Liver (tissue), 3 donors: ENCODE results near the gene PPP1R3D.

ENCODE experiments used
- FOXA1 ChIP-seq: IDR thresholded peaks from 2 replicates; pipeline ENCODE4 v1.6.1; 2016; ENCODE audit warnings: antibody characterized with exemption
- GABPA ChIP-seq, 2 donors: IDR thresholded peaks in 1 of 2; conservative IDR thresholded peaks in 1 of 2; 2 replicates each; pipeline ENCODE4 v1.6.1; 2016; ENCODE audit warnings: antibody characterized with exemption in 2 of 2, mild to moderate bottlenecking in 1 of 2, moderate library complexity in 1 of 2
- JUND ChIP-seq, 2 donors: IDR thresholded peaks; 2 replicates each; pipeline ENCODE4 v1.6.1; 2016; ENCODE audit warnings: antibody characterized with exemption in 2 of 2
- NR2F2 ChIP-seq: IDR thresholded peaks from 2 replicates; pipeline ENCODE4 v1.6.1; 2016; ENCODE audit warnings: antibody characterized with exemption
- RAD21 ChIP-seq, 2 donors: IDR thresholded peaks; 2 replicates each; pipeline ENCODE4 v1.6.1; 2016; ENCODE audit warnings: antibody characterized with exemption in 2 of 2, mild to moderate bottlenecking in 2 of 2
- RXRA ChIP-seq, 2 donors: IDR thresholded peaks; 2 replicates each; pipeline ENCODE4 v1.6.1; 2017 to 2018; ENCODE audit warnings: antibody characterized with exemption in 2 of 2, mild to moderate bottlenecking in 1 of 2
- SP1 ChIP-seq: IDR thresholded peaks from 2 replicates; pipeline ENCODE4 v1.6.1; 2018; ENCODE audit warnings: antibody characterized with exemption, mild to moderate bottlenecking
- TAF1 ChIP-seq: conservative IDR thresholded peaks from 2 replicates; pipeline ENCODE4 v1.6.1; 2016; ENCODE audit warnings: antibody characterized with exemption, mild to moderate bottlenecking
- YY1 ChIP-seq: IDR thresholded peaks from 2 replicates; pipeline ENCODE4 v1.6.1; 2016; ENCODE audit warnings: antibody characterized with exemption, mild to moderate bottlenecking
- TF ChIP-seq, protein P1 (sequence below): fragments of 150-350 bp; IDR thresholded peaks from 2 replicates; pipeline ENCODE4 v1.5.1; 2017; ENCODE audit warnings: improper control_type of control experiment, low read depth, low read length; ENCODE audit not compliant: missing input control
- TF ChIP-seq, protein P2 (sequence below): IDR thresholded peaks from 2 replicates; pipeline ENCODE4 v1.6.1; 2016; ENCODE audit warnings: antibody characterized with exemption, mild to moderate bottlenecking
- TF ChIP-seq, protein P3 (sequence below): IDR thresholded peaks from 2 replicates; pipeline ENCODE4 v1.6.1; 2016; ENCODE audit warnings: antibody characterized with exemption
- TF ChIP-seq, protein P4 (sequence below): IDR thresholded peaks from 2 replicates; pipeline ENCODE4 v1.6.1; 2016; ENCODE audit warnings: antibody characterized with exemption
- TF ChIP-seq, protein P5 (sequence below): IDR thresholded peaks from 2 replicates; pipeline ENCODE4 v1.6.1; 2016; ENCODE audit warnings: antibody characterized with exemption
- donor health status: healthy.
- donor health status: healthy.

DNA sequence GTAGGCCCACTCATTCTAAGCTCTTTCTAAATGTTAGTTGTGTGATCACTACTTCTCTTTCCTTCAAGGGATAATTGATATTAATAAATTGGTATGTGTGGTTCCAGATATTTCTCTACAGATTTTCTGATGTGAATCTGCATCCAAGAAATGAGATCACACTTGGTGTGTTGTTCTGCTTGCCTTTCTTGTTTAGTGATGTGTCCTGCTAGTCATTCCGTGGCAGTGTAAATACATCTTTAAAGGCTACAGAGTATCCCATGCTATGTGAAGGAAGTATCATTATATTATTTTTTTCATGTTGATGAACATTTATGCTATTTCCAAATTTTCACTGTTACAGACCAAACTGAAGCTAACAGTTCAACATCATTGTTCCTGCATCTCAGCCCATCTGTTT, 31.3 kb upstream of the PPP1R3D start:
- TF ChIP-seq, protein P1, sequence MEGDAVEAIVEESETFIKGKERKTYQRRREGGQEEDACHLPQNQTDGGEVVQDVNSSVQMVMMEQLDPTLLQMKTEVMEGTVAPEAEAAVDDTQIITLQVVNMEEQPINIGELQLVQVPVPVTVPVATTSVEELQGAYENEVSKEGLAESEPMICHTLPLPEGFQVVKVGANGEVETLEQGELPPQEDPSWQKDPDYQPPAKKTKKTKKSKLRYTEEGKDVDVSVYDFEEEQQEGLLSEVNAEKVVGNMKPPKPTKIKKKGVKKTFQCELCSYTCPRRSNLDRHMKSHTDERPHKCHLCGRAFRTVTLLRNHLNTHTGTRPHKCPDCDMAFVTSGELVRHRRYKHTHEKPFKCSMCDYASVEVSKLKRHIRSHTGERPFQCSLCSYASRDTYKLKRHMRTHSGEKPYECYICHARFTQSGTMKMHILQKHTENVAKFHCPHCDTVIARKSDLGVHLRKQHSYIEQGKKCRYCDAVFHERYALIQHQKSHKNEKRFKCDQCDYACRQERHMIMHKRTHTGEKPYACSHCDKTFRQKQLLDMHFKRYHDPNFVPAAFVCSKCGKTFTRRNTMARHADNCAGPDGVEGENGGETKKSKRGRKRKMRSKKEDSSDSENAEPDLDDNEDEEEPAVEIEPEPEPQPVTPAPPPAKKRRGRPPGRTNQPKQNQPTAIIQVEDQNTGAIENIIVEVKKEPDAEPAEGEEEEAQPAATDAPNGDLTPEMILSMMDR: no peak
- no peak for TF ChIP-seq FOXA1
- TF ChIP-seq RAD21 (IDR thresholded peaks at IDR 0.05): no peak
- no peak for TF ChIP-seq YY1
- TF ChIP-seq, protein P2, sequence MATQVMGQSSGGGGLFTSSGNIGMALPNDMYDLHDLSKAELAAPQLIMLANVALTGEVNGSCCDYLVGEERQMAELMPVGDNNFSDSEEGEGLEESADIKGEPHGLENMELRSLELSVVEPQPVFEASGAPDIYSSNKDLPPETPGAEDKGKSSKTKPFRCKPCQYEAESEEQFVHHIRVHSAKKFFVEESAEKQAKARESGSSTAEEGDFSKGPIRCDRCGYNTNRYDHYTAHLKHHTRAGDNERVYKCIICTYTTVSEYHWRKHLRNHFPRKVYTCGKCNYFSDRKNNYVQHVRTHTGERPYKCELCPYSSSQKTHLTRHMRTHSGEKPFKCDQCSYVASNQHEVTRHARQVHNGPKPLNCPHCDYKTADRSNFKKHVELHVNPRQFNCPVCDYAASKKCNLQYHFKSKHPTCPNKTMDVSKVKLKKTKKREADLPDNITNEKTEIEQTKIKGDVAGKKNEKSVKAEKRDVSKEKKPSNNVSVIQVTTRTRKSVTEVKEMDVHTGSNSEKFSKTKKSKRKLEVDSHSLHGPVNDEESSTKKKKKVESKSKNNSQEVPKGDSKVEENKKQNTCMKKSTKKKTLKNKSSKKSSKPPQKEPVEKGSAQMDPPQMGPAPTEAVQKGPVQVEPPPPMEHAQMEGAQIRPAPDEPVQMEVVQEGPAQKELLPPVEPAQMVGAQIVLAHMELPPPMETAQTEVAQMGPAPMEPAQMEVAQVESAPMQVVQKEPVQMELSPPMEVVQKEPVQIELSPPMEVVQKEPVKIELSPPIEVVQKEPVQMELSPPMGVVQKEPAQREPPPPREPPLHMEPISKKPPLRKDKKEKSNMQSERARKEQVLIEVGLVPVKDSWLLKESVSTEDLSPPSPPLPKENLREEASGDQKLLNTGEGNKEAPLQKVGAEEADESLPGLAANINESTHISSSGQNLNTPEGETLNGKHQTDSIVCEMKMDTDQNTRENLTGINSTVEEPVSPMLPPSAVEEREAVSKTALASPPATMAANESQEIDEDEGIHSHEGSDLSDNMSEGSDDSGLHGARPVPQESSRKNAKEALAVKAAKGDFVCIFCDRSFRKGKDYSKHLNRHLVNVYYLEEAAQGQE: no peak
- no peak for TF ChIP-seq GABPA (IDR thresholded peaks at IDR 0.05 in 1 of 2, conservative IDR thresholded peaks at IDR 0.05 in 1 of 2)
- TF ChIP-seq, protein P3, sequence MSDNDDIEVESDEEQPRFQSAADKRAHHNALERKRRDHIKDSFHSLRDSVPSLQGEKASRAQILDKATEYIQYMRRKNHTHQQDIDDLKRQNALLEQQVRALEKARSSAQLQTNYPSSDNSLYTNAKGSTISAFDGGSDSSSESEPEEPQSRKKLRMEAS: no peak
- no peak for TF ChIP-seq RXRA (IDR thresholded peaks at IDR 0.05)
- TF ChIP-seq SP1: no peak
- no peak for TF ChIP-seq TAF1
- no peak for TF ChIP-seq JUND (IDR thresholded peaks at IDR 0.05)
- TF ChIP-seq, protein P4, sequence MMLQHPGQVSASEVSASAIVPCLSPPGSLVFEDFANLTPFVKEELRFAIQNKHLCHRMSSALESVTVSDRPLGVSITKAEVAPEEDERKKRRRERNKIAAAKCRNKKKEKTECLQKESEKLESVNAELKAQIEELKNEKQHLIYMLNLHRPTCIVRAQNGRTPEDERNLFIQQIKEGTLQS: no peak
- no peak for TF ChIP-seq NR2F2
- TF ChIP-seq, protein P5, sequence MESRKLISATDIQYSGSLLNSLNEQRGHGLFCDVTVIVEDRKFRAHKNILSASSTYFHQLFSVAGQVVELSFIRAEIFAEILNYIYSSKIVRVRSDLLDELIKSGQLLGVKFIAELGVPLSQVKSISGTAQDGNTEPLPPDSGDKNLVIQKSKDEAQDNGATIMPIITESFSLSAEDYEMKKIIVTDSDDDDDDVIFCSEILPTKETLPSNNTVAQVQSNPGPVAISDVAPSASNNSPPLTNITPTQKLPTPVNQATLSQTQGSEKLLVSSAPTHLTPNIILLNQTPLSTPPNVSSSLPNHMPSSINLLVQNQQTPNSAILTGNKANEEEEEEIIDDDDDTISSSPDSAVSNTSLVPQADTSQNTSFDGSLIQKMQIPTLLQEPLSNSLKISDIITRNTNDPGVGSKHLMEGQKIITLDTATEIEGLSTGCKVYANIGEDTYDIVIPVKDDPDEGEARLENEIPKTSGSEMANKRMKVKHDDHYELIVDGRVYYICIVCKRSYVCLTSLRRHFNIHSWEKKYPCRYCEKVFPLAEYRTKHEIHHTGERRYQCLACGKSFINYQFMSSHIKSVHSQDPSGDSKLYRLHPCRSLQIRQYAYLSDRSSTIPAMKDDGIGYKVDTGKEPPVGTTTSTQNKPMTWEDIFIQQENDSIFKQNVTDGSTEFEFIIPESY: no peak
